ENCODE data around the gene BTG3. TPM values are rescaled to one million over a fixed set of nuclear protein-coding genes. Genes with fewer than 3 reads are reported as not detected.
A peak's percentile ranks its signal among the peaks of the same experiment; 100 is the strongest.

Gene BTG3
- total RNA-seq, 1 donor from 2014 or later, result 5.3 TPM

DNA sequence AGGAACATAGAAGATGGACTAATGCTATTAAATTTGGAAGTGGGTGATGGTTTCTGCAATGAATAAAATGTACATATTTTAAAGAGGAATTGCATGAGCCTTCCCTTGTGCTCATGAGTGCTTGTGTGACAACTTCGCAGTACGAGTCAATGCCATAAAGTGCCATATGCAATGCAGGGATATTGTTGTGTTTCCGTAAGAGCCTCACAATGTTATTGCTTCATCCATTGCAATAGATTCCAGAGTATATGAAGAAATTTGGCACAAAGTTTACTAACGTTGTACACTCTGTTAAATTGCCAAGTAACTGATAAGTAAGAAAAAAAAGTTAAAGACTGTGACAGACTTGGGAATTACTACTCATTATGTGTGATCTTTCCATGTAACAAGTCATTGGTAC is 22.3 kb downstream of the BTG3 start:
- peaks cover 34% of the 10 kb centered on the region for H3K36me3 ChIP-seq

GRCh38 chr21:17585875-17586450 is 26.7 kb downstream of the BTG3 start:
- no peaks in the 10 kb centered on the region for H3K9me3 ChIP-seq (replicated peaks)
- H3K36me3 ChIP-seq, result no peaks in the 10 kb centered on the region
- TF ChIP-seq CTCF (IDR thresholded peaks at IDR 0.05; ENCODE audit: borderline replicate concordance), result peak; percentile 72
- no peak overlapping the region for H3K27ac ChIP-seq (replicated peaks)
- no peak for DNase-seq
- intact Hi-C loops (cut with micrococcal nuclease), result no loop called here
- no peaks in the 10 kb centered on the region for H3K27me3 ChIP-seq (ENCODE audit: low read depth)
- H3K4me1 ChIP-seq, result no peaks in the 10 kb centered on the region
- no peak overlapping the region for H3K4me3 ChIP-seq

More for the DNA sequence above, 22.3 kb downstream of the BTG3 start:
- TF ChIP-seq CTCF (IDR thresholded peaks at IDR 0.05; ENCODE audit: borderline replicate concordance), result no peak
- Histone ChIP-seq H3K9me3 (replicated peaks) (no peaks in the 10 kb centered on the region), H3K27ac (replicated peaks) (no peak overlapping the region), H3K27me3 (ENCODE audit: low read depth) (no peaks in the 10 kb centered on the region), H3K4me3 (no peak overlapping the region), H3K4me1 (no peaks in the 10 kb centered on the region)
- intact Hi-C loops (cut with micrococcal nuclease), result loop anchor here (5.0 kb wide), 1 partner anchor 203 kb away; no protein-coding TSS in a partner anchor
- DNase-seq, result no peak

- intact Hi-C loops (cut with micrococcal nuclease), result no loop called here
- Histone ChIP-seq H3K27me3 (ENCODE audit: low read depth) (no peaks in the 10 kb centered on the region), H3K36me3 (no peaks in the 10 kb centered on the region), H3K27ac (replicated peaks) (no peak overlapping the region), H3K9me3 (replicated peaks) (no peaks in the 10 kb centered on the region), H3K4me3 (no peak overlapping the region), H3K4me1 (no peaks in the 10 kb centered on the region)
- DNase-seq, result no peak
- no peak for TF ChIP-seq CTCF (IDR thresholded peaks at IDR 0.05; ENCODE audit: borderline replicate concordance)
Measured at GRCh38 chr21:17583898-17584297, 28.8 kb downstream of the BTG3 start.

DNA sequence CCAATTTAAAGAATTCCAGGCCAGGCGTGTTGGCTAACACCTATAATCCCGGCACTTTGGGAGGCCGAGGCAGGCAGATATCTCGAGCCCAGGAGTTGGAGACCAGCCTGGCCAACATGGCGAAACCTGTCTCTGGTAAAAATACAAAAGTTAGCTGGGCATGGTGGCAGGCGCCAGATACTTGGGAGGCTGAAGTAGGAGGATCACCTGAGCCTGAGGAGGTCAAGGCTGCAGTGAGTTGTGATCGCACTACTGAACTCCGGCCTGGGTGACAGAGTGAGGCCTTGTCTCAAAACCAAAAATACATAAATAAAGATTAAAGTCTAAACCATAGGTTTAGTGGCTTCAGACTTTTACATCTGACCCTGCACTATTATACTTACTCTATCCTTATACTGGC is 32.4 kb downstream of the BTG3 start:
- Histone ChIP-seq H3K4me1 (peaks cover 11% of the 10 kb centered on the region), H3K36me3 (no peaks in the 10 kb centered on the region), H3K9me3 (replicated peaks) (no peaks in the 10 kb centered on the region), H3K4me3 (no peak overlapping the region), H3K27ac (replicated peaks) (no peak overlapping the region), H3K27me3 (ENCODE audit: low read depth) (no peaks in the 10 kb centered on the region)
- DNase-seq, result no peak
- no peak for TF ChIP-seq CTCF (IDR thresholded peaks at IDR 0.05; ENCODE audit: borderline replicate concordance)
- intact Hi-C loops (cut with micrococcal nuclease), result no loop called here

- Histone ChIP-seq H3K27me3 (ENCODE audit: low read depth) (no peaks in the 10 kb centered on the region), H3K4me3 (no peak overlapping the region), H3K27ac (replicated peaks) (no peak overlapping the region), H3K4me1 (peaks cover 11% of the 10 kb centered on the region), H3K36me3 (no peaks in the 10 kb centered on the region), H3K9me3 (replicated peaks) (no peaks in the 10 kb centered on the region)
- no peak for TF ChIP-seq CTCF (IDR thresholded peaks at IDR 0.05; ENCODE audit: borderline replicate concordance)
- DNase-seq, result no peak
- intact Hi-C loops (cut with micrococcal nuclease), result no loop called here
Measured at GRCh38 chr21:17578876-17579275, 33.8 kb downstream of the BTG3 start.
